HepG2 (cell line): ENCODE data around the gene CRK. TPM values are rescaled to one million over a fixed set of nuclear protein-coding genes. Genes with fewer than 3 reads are reported as not detected.

ENCODE experiments used
- ATRX ChIP-seq: sonication (generic); formaldehyde crosslinking; IDR thresholded peaks from 2 replicates; pipeline ENCODE4 v1.4.0; 2020; ENCODE audit warnings: missing genetic modification reagents, borderline replicate concordance
- ELF4 ChIP-seq: sonication (generic); formaldehyde crosslinking; IDR thresholded peaks from 2 replicates; pipeline ENCODE4 v1.5.0; 2020; ENCODE audit warnings: missing genetic modification reagents, mild to moderate bottlenecking, moderate library complexity, borderline replicate concordance
- ETV6 ChIP-seq: sonication (generic); formaldehyde crosslinking; conservative IDR thresholded peaks from 2 replicates; pipeline ENCODE4 v1.4.0; 2020; ENCODE audit warnings: missing genetic modification reagents
- NCOA2 ChIP-seq: sonication (generic); formaldehyde crosslinking; IDR thresholded peaks from 2 replicates; pipeline ENCODE4 v1.8.0; 2022; ENCODE audit warnings: inconsistent platforms
- NCOA5 ChIP-seq: sonication (generic); formaldehyde crosslinking; IDR thresholded peaks from 2 replicates; pipeline ENCODE4 v1.4.0; 2020; ENCODE audit warnings: missing genetic modification reagents
- NFKBIZ ChIP-seq: IDR thresholded peaks from 2 replicates; pipeline ENCODE4 v1.6.1; 2018; ENCODE audit warnings: missing genetic modification reagents, missing compliant biosample characterization
- PAX8 ChIP-seq: sonication (generic); formaldehyde crosslinking; IDR thresholded peaks from 2 replicates; pipeline ENCODE4 v1.8.0; 2022; ENCODE audit warnings: mild to moderate bottlenecking, missing genetic modification reagents, borderline replicate concordance
- PHB2 ChIP-seq: fragments of 450-650 bp; IDR thresholded peaks from 2 replicates; pipeline ENCODE4 v1.6.1; 2018; ENCODE audit not compliant: partially characterized antibody
- RBM39 ChIP-seq: fragments of 200-400 bp; formaldehyde crosslinking; IDR thresholded peaks from one replicate; pipeline ENCODE4 v1.6.1; 2018; ENCODE audit warnings: antibody characterized with exemption, mild to moderate bottlenecking, low read depth, low read length; ENCODE audit not compliant: poor library complexity, severe bottlenecking
- SALL1 ChIP-seq: sonication (generic); formaldehyde crosslinking; IDR thresholded peaks from 2 replicates; pipeline ENCODE4 v1.8.0; 2022; ENCODE audit warnings: mild to moderate bottlenecking, missing genetic modification reagents
- SPEN ChIP-seq: sonication (generic); formaldehyde crosslinking; IDR thresholded peaks from 2 replicates; pipeline ENCODE4 v1.5.1; 2020; ENCODE audit warnings: low read depth, mild to moderate bottlenecking, missing genetic modification reagents
- ZBTB20 ChIP-seq: sonication (generic); formaldehyde crosslinking; IDR thresholded peaks from 2 replicates; pipeline ENCODE4 v1.8.1; 2023; ENCODE audit warnings: missing genetic modification reagents, low read depth, mild to moderate bottlenecking, borderline replicate concordance
- ZBTB26 ChIP-seq: IDR thresholded peaks from 2 replicates; pipeline ENCODE4 v1.6.1; 2016; ENCODE audit warnings: missing compliant biosample characterization, missing genetic modification reagents, borderline replicate concordance
- ZMYM3 ChIP-seq: sonication (generic); formaldehyde crosslinking; IDR thresholded peaks from 2 replicates; pipeline ENCODE4 v1.5.1; 2020; ENCODE audit warnings: mild to moderate bottlenecking, missing genetic modification reagents
- ZNF230 ChIP-seq: sonication (generic); formaldehyde crosslinking; IDR thresholded peaks from 2 replicates; pipeline ENCODE4 v1.4.0; 2020; ENCODE audit warnings: mild to moderate bottlenecking, missing genetic modification reagents
- ZNF24 ChIP-seq: fragments of 450-650 bp; IDR thresholded peaks from 2 replicates; pipeline ENCODE4 v1.6.1; 2017; ENCODE audit warnings: antibody characterized with exemption, mild to moderate bottlenecking
- ZNF782 ChIP-seq: sonication (generic); formaldehyde crosslinking; IDR thresholded peaks from 2 replicates; pipeline ENCODE4 v1.4.0; 2020; ENCODE audit warnings: missing genetic modification reagents, mild to moderate bottlenecking, borderline replicate concordance
- polyA plus RNA-seq, 8 experiments: library from polyadenylated mRNA; depleted of rRNA in 3 of 8; stranded (reverse) in 7 of 8; unstranded in 1 of 8; fragments of >200 nt; fragmentation: Illumina TruSeq in 4 of 8; extraction: Trizol in 4 of 8; gene quantifications; 2 replicates each; pipeline versions ENCODE4 v1.2.1 to v1.2.3, GENCODE V29; 2011 to 2016; ENCODE audit warnings: low read depth in 4 of 8, missing spikeins in 1 of 8, mixed read lengths in 1 of 8; ENCODE audit not compliant: insufficient read depth in 1 of 8
- total RNA-seq, 5 experiments: library from RNA; depleted of rRNA; stranded (reverse); fragments of >200 nt; fragmentation: Illumina TruSeq; extraction: Trizol; gene quantifications; 2 replicates each; pipeline ENCODE4 v1.2.3, GENCODE V29; 2016; ENCODE audit warnings: low read depth in 1 of 5
- TF ChIP-seq, protein P1 (sequence below): sonication (generic); formaldehyde crosslinking; conservative IDR thresholded peaks from 2 replicates; pipeline ENCODE4 v1.4.0; 2020; ENCODE audit warnings: missing genetic modification reagents
- TF ChIP-seq, protein P2 (sequence below): IDR thresholded peaks from 2 replicates; pipeline ENCODE4 v1.6.1; 2018; ENCODE audit warnings: missing genetic modification reagents
- TF ChIP-seq, protein P3 (sequence below): sonication (generic); formaldehyde crosslinking; IDR thresholded peaks from 2 replicates; pipeline ENCODE4 v1.4.0; 2020; ENCODE audit warnings: missing genetic modification reagents, borderline replicate concordance
- TF ChIP-seq, protein P4 (sequence below), 2 experiments: fragments of 450-650 bp in 1 of 2; sonication (generic) in 1 of 2; formaldehyde crosslinking; IDR thresholded peaks; 2 replicates each; pipeline versions ENCODE4 v1.5.0 to v1.8.0; 2020 to 2022; ENCODE audit warnings: mild to moderate bottlenecking in 1 of 2, missing genetic modification reagents in 1 of 2

Gene CRK
- total and polyA plus RNA-seq, 2 of the 13 experiments (the other 11 are each of a cell fraction or from before 2014, with no cell fraction given): 47.4 to 54.2 TPM

GRCh38 chr17:1467898-1468492 lies 12.0 kb upstream of the CRK start (continued):
- TF ChIP-seq, protein P1, sequence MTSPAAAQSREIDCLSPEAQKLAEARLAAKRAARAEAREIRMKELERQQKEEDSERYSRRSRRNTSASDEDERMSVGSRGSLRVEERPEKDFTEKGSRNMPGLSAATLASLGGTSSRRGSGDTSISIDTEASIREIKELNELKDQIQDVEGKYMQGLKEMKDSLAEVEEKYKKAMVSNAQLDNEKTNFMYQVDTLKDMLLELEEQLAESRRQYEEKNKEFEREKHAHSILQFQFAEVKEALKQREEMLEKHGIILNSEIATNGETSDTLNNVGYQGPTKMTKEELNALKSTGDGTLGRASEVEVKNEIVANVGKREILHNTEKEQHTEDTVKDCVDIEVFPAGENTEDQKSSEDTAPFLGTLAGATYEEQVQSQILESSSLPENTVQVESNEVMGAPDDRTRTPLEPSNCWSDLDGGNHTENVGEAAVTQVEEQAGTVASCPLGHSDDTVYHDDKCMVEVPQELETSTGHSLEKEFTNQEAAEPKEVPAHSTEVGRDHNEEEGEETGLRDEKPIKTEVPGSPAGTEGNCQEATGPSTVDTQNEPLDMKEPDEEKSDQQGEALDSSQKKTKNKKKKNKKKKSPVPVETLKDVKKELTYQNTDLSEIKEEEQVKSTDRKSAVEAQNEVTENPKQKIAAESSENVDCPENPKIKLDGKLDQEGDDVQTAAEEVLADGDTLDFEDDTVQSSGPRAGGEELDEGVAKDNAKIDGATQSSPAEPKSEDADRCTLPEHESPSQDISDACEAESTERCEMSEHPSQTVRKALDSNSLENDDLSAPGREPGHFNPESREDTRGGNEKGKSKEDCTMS (CRISPR knock-in tag): no peak
- TF ChIP-seq, protein P2, sequence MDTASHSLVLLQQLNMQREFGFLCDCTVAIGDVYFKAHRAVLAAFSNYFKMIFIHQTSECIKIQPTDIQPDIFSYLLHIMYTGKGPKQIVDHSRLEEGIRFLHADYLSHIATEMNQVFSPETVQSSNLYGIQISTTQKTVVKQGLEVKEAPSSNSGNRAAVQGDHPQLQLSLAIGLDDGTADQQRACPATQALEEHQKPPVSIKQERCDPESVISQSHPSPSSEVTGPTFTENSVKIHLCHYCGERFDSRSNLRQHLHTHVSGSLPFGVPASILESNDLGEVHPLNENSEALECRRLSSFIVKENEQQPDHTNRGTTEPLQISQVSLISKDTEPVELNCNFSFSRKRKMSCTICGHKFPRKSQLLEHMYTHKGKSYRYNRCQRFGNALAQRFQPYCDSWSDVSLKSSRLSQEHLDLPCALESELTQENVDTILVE (CRISPR knock-in tag): no peak
- TF ChIP-seq NFKBIZ (CRISPR knock-in tag) (0 out of 2 replicates have a peak, but pooled peaks have one; percentile 50), SALL1 (CRISPR knock-in tag) (peak; percentile 86; the same call in 1 of the 2 replicates), ETV6 (CRISPR knock-in tag) (no peak), ZMYM3 (peak; percentile 80; the same call in 1 of the 2 replicates), ELF4 (no peak), ZNF230 (CRISPR knock-in tag) (0 out of 2 replicates have a peak, but pooled peaks have one; percentile 24), ATRX (CRISPR knock-in tag) (no peak), SPEN (CRISPR knock-in tag) (peak; percentile 68; the same call in 1 of the 2 replicates), PHB2 (no peak), NCOA2 (peak; percentile 60; the same call in 1 of the 2 replicates), NCOA5 (CRISPR knock-in tag) (no peak), RBM39 (no peak), ZBTB20 (CRISPR knock-in tag) (0 out of 2 replicates have a peak, but pooled peaks have one; percentile 51), ZNF24 (no peak), PAX8 (CRISPR knock-in tag) (no peak), ZNF782 (CRISPR knock-in tag) (no peak), ZBTB26 (CRISPR knock-in tag) (no peak)
- TF ChIP-seq, protein P3, sequence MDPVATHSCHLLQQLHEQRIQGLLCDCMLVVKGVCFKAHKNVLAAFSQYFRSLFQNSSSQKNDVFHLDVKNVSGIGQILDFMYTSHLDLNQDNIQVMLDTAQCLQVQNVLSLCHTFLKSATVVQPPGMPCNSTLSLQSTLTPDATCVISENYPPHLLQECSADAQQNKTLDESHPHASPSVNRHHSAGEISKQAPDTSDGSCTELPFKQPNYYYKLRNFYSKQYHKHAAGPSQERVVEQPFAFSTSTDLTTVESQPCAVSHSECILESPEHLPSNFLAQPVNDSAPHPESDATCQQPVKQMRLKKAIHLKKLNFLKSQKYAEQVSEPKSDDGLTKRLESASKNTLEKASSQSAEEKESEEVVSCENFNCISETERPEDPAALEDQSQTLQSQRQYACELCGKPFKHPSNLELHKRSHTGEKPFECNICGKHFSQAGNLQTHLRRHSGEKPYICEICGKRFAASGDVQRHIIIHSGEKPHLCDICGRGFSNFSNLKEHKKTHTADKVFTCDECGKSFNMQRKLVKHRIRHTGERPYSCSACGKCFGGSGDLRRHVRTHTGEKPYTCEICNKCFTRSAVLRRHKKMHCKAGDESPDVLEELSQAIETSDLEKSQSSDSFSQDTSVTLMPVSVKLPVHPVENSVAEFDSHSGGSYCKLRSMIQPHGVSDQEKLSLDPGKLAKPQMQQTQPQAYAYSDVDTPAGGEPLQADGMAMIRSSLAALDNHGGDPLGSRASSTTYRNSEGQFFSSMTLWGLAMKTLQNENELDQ (CRISPR knock-in tag): no peak
- TF ChIP-seq, protein P4, sequence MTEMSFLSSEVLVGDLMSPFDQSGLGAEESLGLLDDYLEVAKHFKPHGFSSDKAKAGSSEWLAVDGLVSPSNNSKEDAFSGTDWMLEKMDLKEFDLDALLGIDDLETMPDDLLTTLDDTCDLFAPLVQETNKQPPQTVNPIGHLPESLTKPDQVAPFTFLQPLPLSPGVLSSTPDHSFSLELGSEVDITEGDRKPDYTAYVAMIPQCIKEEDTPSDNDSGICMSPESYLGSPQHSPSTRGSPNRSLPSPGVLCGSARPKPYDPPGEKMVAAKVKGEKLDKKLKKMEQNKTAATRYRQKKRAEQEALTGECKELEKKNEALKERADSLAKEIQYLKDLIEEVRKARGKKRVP (CRISPR knock-in tag; IDR thresholded peaks at IDR 0.05): peak in 1 of 2 experiments; percentile 45; a peak in 1 of 4 replicates
